KMS-11 (cell line): ENCODE data around the gene UGGT1.

Experiments used
- H2AFZ ChIP-seq: fragments of 200-600 bp; sonication (generic); 2 replicates; pipeline ENCODE4 v1.6.1; 2016; ENCODE audit warnings: antibody characterized with exemption, mixed run types, low read depth
- H3K27ac ChIP-seq: fragments of 200-600 bp; sonication (generic); 2 replicates; pipeline ENCODE4 v1.6.1; 2016; ENCODE audit warnings: mild to moderate bottlenecking, mixed run types
- H3K27me3 ChIP-seq: fragments of 200-600 bp; sonication (generic); 2 replicates; pipeline ENCODE4 v1.6.1; 2017; ENCODE audit warnings: mild to moderate bottlenecking, low read depth, mixed run types, moderate library complexity; ENCODE audit not compliant: insufficient read depth
- H3K36me3 ChIP-seq: fragments of 200-600 bp; sonication (generic); 2 replicates; pipeline ENCODE4 v1.6.1; 2017; ENCODE audit warnings: mild to moderate bottlenecking, mixed run types; ENCODE audit not compliant: insufficient read depth
- H3K4me1 ChIP-seq: fragments of 200-600 bp; sonication (generic); 2 replicates; pipeline ENCODE4 v1.6.1; 2016; ENCODE audit warnings: mild to moderate bottlenecking, low read depth, mixed run types; ENCODE audit not compliant: poor library complexity, severe bottlenecking
- H3K4me2 ChIP-seq: fragments of 200-600 bp; sonication (generic); 2 replicates; pipeline ENCODE4 v1.7.0; 2016; ENCODE audit warnings: mild to moderate bottlenecking, mixed run types
- H3K4me3 ChIP-seq: fragments of 200-600 bp; sonication (generic); IDR thresholded peaks from 2 replicates; pipeline ENCODE4 v1.6.1; 2017; ENCODE audit warnings: low read depth, low read length, mixed read lengths; ENCODE audit not compliant: insufficient read depth
- H3K79me2 ChIP-seq: fragments of 200-600 bp; sonication (generic); 2 replicates; pipeline ENCODE4 v1.6.1; 2016; ENCODE audit warnings: low read depth, mixed run types; ENCODE audit not compliant: insufficient read depth
- H3K9ac ChIP-seq: fragments of 200-600 bp; sonication (generic); 2 replicates; pipeline ENCODE4 v1.6.1; 2016; ENCODE audit warnings: mild to moderate bottlenecking, mixed run types
- H4K20me1 ChIP-seq: fragments of 200-600 bp; sonication (generic); 2 replicates; pipeline ENCODE4 v1.6.1; 2016; ENCODE audit warnings: mild to moderate bottlenecking, mixed run types; ENCODE audit not compliant: insufficient read depth
- CTCF ChIP-seq: fragments of 200-600 bp; sonication (generic); conservative IDR thresholded peaks from 2 replicates; pipeline ENCODE4 v1.6.1; 2017; ENCODE audit warnings: low read depth, mild to moderate bottlenecking, antibody characterized with exemption, low read length, moderate library complexity, mixed read lengths

The UGGT1 gene

GRCh38 chr2:128062571-128062970 lies 28.4 kb upstream of the UGGT1 start:
- no peak for TF ChIP-seq CTCF
- no peak overlapping the region for H2AFZ ChIP-seq
- H3K4me3 ChIP-seq: no peak overlapping the region
- H3K79me2 ChIP-seq: no peaks in the 10 kb centered on the region
- no peaks in the 10 kb centered on the region for H3K36me3 ChIP-seq
- H4K20me1 ChIP-seq: no peaks in the 10 kb centered on the region
- H3K4me1 ChIP-seq: no peaks in the 10 kb centered on the region
- H3K27me3 ChIP-seq: no peaks in the 10 kb centered on the region
- H3K4me2 ChIP-seq: no peak overlapping the region
- no peak overlapping the region for H3K27ac ChIP-seq
- H3K9ac ChIP-seq: no peak overlapping the region

DNA sequence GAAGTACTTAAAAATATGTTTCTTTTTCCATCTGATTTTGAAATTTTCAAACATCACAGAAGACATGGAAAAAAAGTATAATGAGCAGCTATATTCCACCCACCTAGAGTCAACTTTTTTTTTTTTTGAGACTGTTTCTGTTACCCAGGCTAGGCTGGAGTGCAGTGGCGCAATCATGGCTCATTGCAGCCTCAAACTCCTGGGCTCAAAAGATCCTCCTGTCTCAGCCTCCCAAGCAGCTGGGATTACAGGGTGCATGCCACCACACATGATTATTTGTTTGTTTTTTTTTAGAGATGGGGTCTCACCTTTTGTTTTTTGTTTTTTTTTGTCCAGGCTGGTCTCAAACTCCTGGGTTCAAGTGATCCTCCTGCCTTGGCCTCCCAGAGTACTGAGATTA lies 26.6 kb upstream of the UGGT1 start:
- no peak overlapping the region for H3K27ac ChIP-seq
- no peak for TF ChIP-seq CTCF
- H3K36me3 ChIP-seq: no peaks in the 10 kb centered on the region
- H3K4me3 ChIP-seq: no peak overlapping the region
- no peaks in the 10 kb centered on the region for H3K79me2 ChIP-seq
- H3K27me3 ChIP-seq: no peaks in the 10 kb centered on the region
- no peaks in the 10 kb centered on the region for H3K4me1 ChIP-seq
- H3K9ac ChIP-seq: no peak overlapping the region
- H4K20me1 ChIP-seq: no peaks in the 10 kb centered on the region
- H2AFZ ChIP-seq: no peak overlapping the region
- H3K4me2 ChIP-seq: no peak overlapping the region

DNA sequence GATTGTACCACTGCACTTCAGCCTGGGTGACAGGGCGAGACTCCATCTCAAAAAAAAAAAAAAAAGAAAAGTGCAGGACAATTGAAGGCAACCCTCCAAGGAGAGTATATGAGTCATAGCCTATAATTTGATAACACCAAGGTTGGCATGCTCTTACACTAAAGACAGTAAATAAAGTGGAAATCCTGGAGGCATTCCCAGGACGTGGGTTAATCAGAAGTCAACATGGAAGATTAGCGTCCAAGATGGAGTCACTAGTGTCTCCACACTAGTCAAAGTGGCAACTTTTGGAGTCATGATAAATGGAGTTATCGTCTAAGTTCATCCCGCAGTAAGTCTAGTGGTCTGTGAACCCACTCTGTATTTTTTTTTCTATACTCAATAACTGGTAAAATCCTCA lies 21.2 kb upstream of the UGGT1 start:
- Histone ChIP-seq H3K4me3 (no peak overlapping the region), H3K4me2 (no peak overlapping the region), H3K79me2 (no peaks in the 10 kb centered on the region), H3K4me1 (no peaks in the 10 kb centered on the region), H3K36me3 (no peaks in the 10 kb centered on the region), H3K9ac (no peak overlapping the region), H3K27ac (no peak overlapping the region), H2AFZ (no peak overlapping the region), H3K27me3 (no peaks in the 10 kb centered on the region), H4K20me1 (no peaks in the 10 kb centered on the region)
- no peak for TF ChIP-seq CTCF

DNA sequence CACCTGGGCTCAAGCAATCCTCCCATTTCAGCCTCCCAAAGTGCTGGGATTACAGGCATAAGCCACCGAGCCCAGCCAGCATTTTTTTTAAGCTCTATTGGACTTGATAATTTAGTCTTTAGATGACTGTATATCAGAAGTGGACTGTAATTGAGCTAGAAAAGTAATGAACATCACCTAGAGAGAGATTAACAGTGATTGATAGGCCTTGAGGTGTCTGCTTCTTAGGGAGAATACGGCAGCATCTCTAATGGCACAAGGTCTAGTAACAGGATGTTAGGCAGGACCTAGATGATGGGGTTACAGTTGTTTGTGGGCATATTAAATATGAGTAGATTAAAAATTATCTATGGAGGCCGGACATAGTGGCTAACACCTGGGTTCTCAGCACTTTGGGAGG lies 17.7 kb upstream of the UGGT1 start:
- no peaks in the 10 kb centered on the region for H3K4me1 ChIP-seq
- no peak for TF ChIP-seq CTCF
- no peak overlapping the region for H3K9ac ChIP-seq
- H3K4me3 ChIP-seq: no peak overlapping the region
- no peak overlapping the region for H2AFZ ChIP-seq
- no peaks in the 10 kb centered on the region for H4K20me1 ChIP-seq
- no peaks in the 10 kb centered on the region for H3K27me3 ChIP-seq
- no peaks in the 10 kb centered on the region for H3K79me2 ChIP-seq
- no peaks in the 10 kb centered on the region for H3K36me3 ChIP-seq
- no peak overlapping the region for H3K4me2 ChIP-seq
- H3K27ac ChIP-seq: no peak overlapping the region
